Adrenal gland (tissue), 12 donors: ENCODE measurements around the gene RAB11B. TPM values are rescaled to one million over a fixed set of nuclear protein-coding genes. Genes with fewer than 3 reads are reported as not detected.
"Not testable (repeated sequence)": the region's sequence is repeated elsewhere in the genome, so short reads cannot be mapped to it uniquely, and the experiment has no call there.

Experiments
- DNase-seq, 7 donors: peaks; one replicate each; pipeline ENCODE4 v3.0.0-alpha.2; 2019 to 2020
- H3K27ac ChIP-seq, 5 donors: fragments of 200-600 bp; sonication (generic) in 4 of 5; 1 replicate in 3 of 5; 2 replicates in 2 of 5; pipeline versions ENCODE4 v1.5.1 to v1.8.0; 2016 to 2020; ENCODE audit warnings: mild to moderate bottlenecking in 1 of 5
- H3K27me3 ChIP-seq: fragments of 200-600 bp; 2 replicates; pipeline ENCODE4 v1.8.0; 2021
- H3K36me3 ChIP-seq, 2 donors: fragments of 200-600 bp; replicated peaks in 1 of 2; 1 replicate in 1 of 2; 2 replicates in 1 of 2; pipeline versions ENCODE4 v1.5.1 to v1.8.0; 2018 to 2022
- H3K4me1 ChIP-seq, 2 donors: fragments of 200-600 bp; replicated peaks in 1 of 2; 1 replicate in 1 of 2; 2 replicates in 1 of 2; pipeline versions ENCODE4 v1.5.1 to v1.8.0; 2018 to 2021
- H3K4me3 ChIP-seq, 4 donors: fragments of 200-600 bp; sonication (generic) in 3 of 4; one replicate each; pipeline ENCODE4 v1.5.1; 2016 to 2018
- H3K9me3 ChIP-seq, 3 donors: fragments of 200-600 bp; sonication (generic) in 1 of 3; replicated peaks in 1 of 3; 1 replicate in 2 of 3; 2 replicates in 1 of 3; pipeline versions ENCODE4 v1.5.1 to v1.8.0; 2016 to 2021
- POLR2A ChIP-seq, 2 donors: fragments of 450-650 bp; IDR thresholded peaks; one replicate each; pipeline ENCODE4 v1.6.1; 2017; ENCODE audit warnings: antibody characterized with exemption in 2 of 2, mild to moderate bottlenecking in 2 of 2, moderate library complexity in 1 of 2
- WGBS, 4 donors: extraction: QIAGEN DNeasy Blood & Tissue Kit in 2 of 4; methylation state at CpG; one replicate each; pipeline versions ENCODE4 v1.1.5 to v1.1.7; 2013 to 2017; 5-methylcytosine and 5-hydroxymethylcytosine counted together
- intact Hi-C, 2 donors: fragments of 100-400 bp; cut with DNase I; formaldehyde crosslinking; loops; one replicate each; pipeline versions ENCODE4 v1.14.1 to v1.15.0; 2022 to 2023
- polyA plus RNA-seq, 3 donors: library from polyadenylated mRNA; stranded (reverse); fragments of 200-250 nt in 2 of 3; fragments of 350-450 nt in 1 of 3; fragmentation: Illumina TruSeq in 1 of 3; extraction: RNeasy Lipid Tissue Mini Kit (QIAGEN cat#74804) in 1 of 3; gene quantifications; one replicate each; pipeline ENCODE4 v1.2.3, GENCODE V29; 2013 to 2014
- total RNA-seq, 9 donors: library from RNA; depleted of rRNA in 4 of 9; stranded (reverse); fragments of >200 nt in 4 of 9; fragments of 120-200 nt in 1 of 9; fragmentation: NEBNext Ultra II Directional in 1 of 9; extraction: Animal tissue kit (Norgen Biotek cat#: 25700) in 1 of 9; gene quantifications; one replicate each; pipeline versions ENCODE4 v1.1.0 to v1.2.4, GENCODE V29; 2013 to 2023
- TF ChIP-seq, protein P1 (sequence below), 6 experiments: fragments of 450-650 bp in 4 of 6; fragments of 200-600 bp in 2 of 6; sonication (generic) in 1 of 6; IDR thresholded peaks; 1 replicate in 5 of 6; 2 replicates in 1 of 6; pipeline versions ENCODE4 v1.5.1 to v1.8.0; 2016 to 2021; ENCODE audit warnings: antibody characterized with exemption in 6 of 6, mild to moderate bottlenecking in 2 of 6, moderate library complexity in 1 of 6
- donor health status: healthy with polysubstance abuse.
- donor health status: Bipolar disorder and iron deficiency.
- donor health status: DM: yes; HTN: yes; CAD: no.
- donor health status: DM: no; HTN: no; CAD: no.
- donor health status: DM: no; HTN: no; CAD: no.
- donor health status: DM: yes; HTN: yes; CAD: no.

Gene RAB11B
- total and polyA plus RNA-seq, 12 donors: 10.7 to 155 (median 72.2) TPM

DNA sequence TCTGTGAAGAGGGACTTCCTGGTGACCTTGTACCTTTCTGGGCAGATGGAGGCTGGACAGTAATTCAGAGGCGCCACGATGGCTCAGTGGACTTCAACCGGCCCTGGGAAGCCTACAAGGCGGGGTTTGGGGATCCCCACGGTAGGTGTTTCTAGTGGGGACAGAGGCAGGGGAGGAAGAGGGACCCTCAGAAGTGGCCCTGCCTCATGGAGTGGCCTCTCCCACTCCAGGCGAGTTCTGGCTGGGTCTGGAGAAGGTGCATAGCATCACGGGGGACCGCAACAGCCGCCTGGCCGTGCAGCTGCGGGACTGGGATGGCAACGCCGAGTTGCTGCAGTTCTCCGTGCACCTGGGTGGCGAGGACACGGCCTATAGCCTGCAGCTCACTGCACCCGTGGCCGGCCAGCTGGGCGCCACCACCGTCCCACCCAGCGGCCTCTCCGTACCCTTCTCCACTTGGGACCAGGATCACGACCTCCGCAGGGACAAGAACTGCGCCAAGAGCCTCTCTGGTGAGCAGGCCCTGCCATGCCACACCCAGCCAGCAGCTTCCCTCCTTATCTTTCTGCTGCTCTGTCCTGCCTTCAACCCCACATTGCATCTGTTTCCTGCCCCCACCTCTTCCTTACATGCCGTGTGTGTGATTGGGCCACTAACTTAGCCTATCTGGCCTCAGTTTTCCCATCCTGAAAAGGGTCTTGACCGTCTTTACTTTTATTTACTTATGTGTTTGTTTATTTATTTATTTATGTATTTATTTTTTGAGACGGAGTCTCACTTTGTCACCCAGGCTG lies 19.0 kb upstream of the RAB11B start:
- DNase-seq: no peak
- no peak for TF ChIP-seq POLR2A (IDR thresholded peaks at IDR 0.05)
- TF ChIP-seq, protein P1, sequence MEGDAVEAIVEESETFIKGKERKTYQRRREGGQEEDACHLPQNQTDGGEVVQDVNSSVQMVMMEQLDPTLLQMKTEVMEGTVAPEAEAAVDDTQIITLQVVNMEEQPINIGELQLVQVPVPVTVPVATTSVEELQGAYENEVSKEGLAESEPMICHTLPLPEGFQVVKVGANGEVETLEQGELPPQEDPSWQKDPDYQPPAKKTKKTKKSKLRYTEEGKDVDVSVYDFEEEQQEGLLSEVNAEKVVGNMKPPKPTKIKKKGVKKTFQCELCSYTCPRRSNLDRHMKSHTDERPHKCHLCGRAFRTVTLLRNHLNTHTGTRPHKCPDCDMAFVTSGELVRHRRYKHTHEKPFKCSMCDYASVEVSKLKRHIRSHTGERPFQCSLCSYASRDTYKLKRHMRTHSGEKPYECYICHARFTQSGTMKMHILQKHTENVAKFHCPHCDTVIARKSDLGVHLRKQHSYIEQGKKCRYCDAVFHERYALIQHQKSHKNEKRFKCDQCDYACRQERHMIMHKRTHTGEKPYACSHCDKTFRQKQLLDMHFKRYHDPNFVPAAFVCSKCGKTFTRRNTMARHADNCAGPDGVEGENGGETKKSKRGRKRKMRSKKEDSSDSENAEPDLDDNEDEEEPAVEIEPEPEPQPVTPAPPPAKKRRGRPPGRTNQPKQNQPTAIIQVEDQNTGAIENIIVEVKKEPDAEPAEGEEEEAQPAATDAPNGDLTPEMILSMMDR (IDR thresholded peaks at IDR 0.05): no peak
- no peaks in the 10 kb centered on the region for H3K27me3 ChIP-seq
- H3K9me3 ChIP-seq: no peaks in the 10 kb centered on the region
- peaks cover 0 to 14% of the 10 kb centered on the region in 2 donors for H3K36me3 ChIP-seq
- H3K4me1 ChIP-seq: peaks cover 19 to 20% of the 10 kb centered on the region in 2 donors
- no peak overlapping the region for H3K4me3 ChIP-seq
- WGBS, 4 donors: 62 to 86% (median 85%) methylated on average over 16 to 28 of the region's 28 CpGs
- intact Hi-C loops: no loop called here
- peak overlapping the region in 1 of 5 donors; percentile 38 for H3K27ac ChIP-seq

- no peaks in the 10 kb centered on the region for H3K9me3 ChIP-seq
- intact Hi-C loops: no loop called here
- peaks cover 0 to 4% of the 10 kb centered on the region in 2 donors for H3K4me1 ChIP-seq
- no peaks in the 10 kb centered on the region for H3K27me3 ChIP-seq
- DNase-seq: no peak
- peaks cover 0 to 14% of the 10 kb centered on the region in 2 donors for H3K36me3 ChIP-seq
- WGBS, 4 donors: 84 to 90% (median 89%) methylated on average over 19 to 26 of the region's 26 CpGs
- H3K4me3 ChIP-seq: no peak overlapping the region
- TF ChIP-seq POLR2A (IDR thresholded peaks at IDR 0.05): no peak
- TF ChIP-seq, protein P1 (IDR thresholded peaks at IDR 0.05): no peak
- peak overlapping the region in 1 of 5 donors; percentile 29 for H3K27ac ChIP-seq
These were observed 16.0 kb upstream of the RAB11B start for GRCh38 chr19:8373867-8374813.

DNA sequence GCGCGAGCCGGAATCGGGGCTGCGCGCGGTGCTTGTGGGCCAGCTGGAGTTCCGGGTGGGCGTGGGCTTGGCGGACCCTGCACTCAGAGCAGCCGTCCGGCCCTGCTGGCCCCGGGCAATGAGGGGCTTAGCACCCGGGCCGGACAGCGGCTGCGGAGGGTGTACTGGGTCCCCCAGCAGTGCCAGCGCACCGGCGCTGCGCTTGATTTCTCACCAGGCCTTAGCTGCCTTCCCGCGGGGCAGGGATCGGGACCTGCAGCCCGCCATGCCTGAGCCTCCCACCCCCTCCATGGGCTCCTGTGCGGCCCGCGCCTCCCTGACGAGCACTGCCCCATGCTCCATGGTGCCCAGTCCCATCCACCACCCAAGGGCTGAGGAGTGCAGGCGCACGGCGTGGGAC lies 14.4 kb upstream of the RAB11B start:
- H3K27me3 ChIP-seq: not testable (repeated sequence)
- H3K36me3 ChIP-seq: peaks cover 0 to 14% of the 10 kb centered on the region in 2 donors

GRCh38 chr19:8376373-8376974 lies 13.7 kb upstream of the RAB11B start:
- intact Hi-C loops, H3K4me1 ChIP-seq, H3K27me3 ChIP-seq, H3K27ac ChIP-seq, DNase-seq, H3K4me3 ChIP-seq, H3K9me3 ChIP-seq: not testable (repeated sequence)
- peaks cover 0 to 14% of the 10 kb centered on the region in 2 donors for H3K36me3 ChIP-seq
- WGBS, 4 donors: 91 to 94% (median 93%) methylated on average over 8 to 10 of the region's 10 CpGs

More for the DNA sequence above, 14.4 kb upstream of the RAB11B start:
- H3K27ac ChIP-seq, intact Hi-C loops, H3K9me3 ChIP-seq, DNase-seq, H3K4me1 ChIP-seq, H3K4me3 ChIP-seq: not testable (repeated sequence)
- 96 to 98% (median 97%) methylated on average over 16 to 32 of the region's 32 CpGs for WGBS, 4 donors

DNA sequence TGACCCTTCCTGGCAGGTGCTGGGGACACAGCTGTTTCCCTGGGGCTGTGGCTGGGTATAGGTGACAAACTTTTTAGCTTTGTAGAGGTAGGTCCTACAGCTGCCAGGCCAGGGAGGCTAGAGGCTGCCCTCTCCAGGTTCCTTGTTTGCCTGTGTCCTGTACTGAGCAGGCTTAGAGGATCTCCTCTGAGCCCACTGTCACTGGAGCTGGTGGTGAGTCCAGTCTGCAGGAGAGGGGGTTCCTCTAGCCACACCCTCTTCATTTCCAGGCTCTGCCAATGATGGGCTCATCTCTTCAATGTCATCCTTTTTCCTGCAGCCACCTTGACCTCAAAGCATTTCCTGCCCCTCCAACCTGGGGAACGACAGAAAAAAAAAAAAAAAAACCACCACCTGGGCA lies 12.6 kb upstream of the RAB11B start:
- no peak for DNase-seq
- no peak overlapping the region for H3K4me3 ChIP-seq
- no peak overlapping the region for H3K27ac ChIP-seq
- no peak for TF ChIP-seq POLR2A (IDR thresholded peaks at IDR 0.05)
- no peaks in the 10 kb centered on the region for H3K27me3 ChIP-seq
- WGBS, 4 donors: 17 to 57% (median 43%) methylated on average over 1 of the region's 1 CpG
- H3K4me1 ChIP-seq: no peaks in the 10 kb centered on the region
- H3K9me3 ChIP-seq: no peaks in the 10 kb centered on the region
- H3K36me3 ChIP-seq: peaks cover 0 to 11% of the 10 kb centered on the region in 2 donors
- intact Hi-C loops: no loop called here

GRCh38 chr19:8379156-8379891 lies 10.8 kb upstream of the RAB11B start:
- 95 to 98% (median 95%) methylated on average over 13 of the region's 13 CpGs for WGBS, 4 donors
- H3K9me3 ChIP-seq, H3K36me3 ChIP-seq, H3K27ac ChIP-seq, H3K4me1 ChIP-seq, intact Hi-C loops, H3K27me3 ChIP-seq, DNase-seq, H3K4me3 ChIP-seq: not testable (repeated sequence)

DNA sequence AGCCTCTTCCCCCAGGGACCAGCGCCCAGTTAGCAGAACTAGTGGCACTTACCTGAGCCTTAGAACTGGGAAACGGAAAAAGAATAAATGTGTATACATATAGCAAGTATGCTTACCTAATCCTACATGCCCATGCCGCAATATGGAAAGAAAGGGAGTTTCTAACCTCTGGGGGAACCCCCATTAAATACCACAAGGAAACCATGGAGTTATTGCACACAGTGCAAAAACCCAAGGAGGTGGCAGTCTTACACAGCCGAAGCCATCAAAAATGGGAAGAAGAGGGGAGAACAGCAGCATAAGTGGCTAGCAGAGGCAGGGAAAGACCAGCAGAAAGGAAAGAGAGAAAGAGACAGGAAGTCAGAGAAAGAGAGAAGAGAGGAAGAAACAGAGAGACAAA lies 5.6 kb upstream of the RAB11B start:
- H3K4me1 ChIP-seq, H3K9me3 ChIP-seq, H3K27me3 ChIP-seq, intact Hi-C loops, H3K27ac ChIP-seq, H3K4me3 ChIP-seq, DNase-seq, H3K36me3 ChIP-seq: not testable (repeated sequence)
- WGBS, 4 donors: 74 to 92% (median 84%) methylated on average over 4 of the region's 4 CpGs

DNA sequence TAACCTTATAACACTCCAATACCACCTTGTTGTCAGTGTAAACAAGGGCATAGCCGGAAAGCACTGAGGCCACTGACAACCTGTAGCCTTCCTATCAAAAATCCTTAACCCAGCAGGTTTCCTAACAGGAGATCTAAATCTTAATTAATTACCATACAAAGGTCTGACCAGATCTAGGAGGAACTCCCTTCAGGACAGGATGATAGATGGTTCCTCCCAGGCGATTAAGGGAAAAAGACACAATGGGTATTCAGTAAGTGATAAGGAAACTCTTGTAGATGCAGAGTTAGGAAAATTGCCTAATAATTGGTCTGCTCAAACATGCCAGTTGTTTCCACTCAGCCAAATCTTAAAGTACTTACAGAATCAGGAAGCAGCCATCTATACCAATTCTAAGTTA lies 5.1 kb upstream of the RAB11B start:
- intact Hi-C loops: not testable (repeated sequence)
- peak overlapping the region in 1 of 5 donors; percentile 49 for H3K27ac ChIP-seq
- 47 to 63% (median 58%) methylated on average over 2 of the region's 2 CpGs for WGBS, 4 donors

More for the DNA sequence above, 5.1 kb upstream of the RAB11B start:
- not testable (repeated sequence) for H3K4me1 ChIP-seq, DNase-seq, H3K27me3 ChIP-seq, H3K4me3 ChIP-seq, H3K9me3 ChIP-seq, H3K36me3 ChIP-seq
